ENCODE data around the gene FCHO2.

The FCHO2 gene

GRCh38 chr5:73030995-73031394 is 75.2 kb downstream of the FCHO2 start:
- DNase-seq (ENCODE audit: low read depth in 2 of 2), result no peak

DNA sequence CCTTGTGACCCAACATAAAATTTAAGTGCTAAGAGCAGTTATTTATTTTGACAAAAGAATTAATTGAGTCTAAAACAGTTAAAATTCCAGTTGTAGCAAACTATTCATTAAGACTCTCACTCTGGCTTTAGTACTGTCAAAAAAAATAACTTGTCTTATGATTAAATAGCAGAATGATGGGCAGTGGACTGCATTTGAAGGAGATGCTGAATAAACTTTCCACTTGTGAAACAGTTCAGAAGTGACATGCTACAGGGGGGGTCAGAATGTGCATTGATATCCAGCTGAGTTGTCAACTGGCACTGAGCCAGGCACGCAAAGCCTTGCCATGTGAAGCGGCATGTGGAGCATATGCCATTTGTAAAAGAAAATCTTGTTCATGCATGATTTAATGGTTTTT is 76.0 kb downstream of the FCHO2 start:
- no peak for DNase-seq (ENCODE audit: low read depth in 2 of 2)

DNA sequence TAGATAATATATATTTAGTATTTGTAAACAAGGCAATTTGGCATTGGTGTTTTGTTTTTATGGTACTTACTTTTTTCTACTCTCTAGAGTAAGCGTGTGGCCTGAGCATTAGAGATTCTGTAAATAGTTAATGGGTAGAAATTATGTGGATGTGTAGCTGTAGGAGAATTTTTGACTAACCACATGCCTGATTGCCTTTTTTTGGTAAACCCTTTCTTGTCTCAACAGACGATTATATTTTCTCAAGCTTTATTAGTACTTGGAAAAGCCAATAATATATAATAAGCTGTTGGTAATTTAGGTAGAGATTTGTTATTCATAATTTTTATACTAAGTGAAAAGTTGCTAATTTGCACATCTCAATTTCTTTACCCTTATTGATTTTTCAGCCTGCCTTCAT is 76.8 kb downstream of the FCHO2 start:
- DNase-seq (ENCODE audit: low read depth in 2 of 2), result no peak

DNA sequence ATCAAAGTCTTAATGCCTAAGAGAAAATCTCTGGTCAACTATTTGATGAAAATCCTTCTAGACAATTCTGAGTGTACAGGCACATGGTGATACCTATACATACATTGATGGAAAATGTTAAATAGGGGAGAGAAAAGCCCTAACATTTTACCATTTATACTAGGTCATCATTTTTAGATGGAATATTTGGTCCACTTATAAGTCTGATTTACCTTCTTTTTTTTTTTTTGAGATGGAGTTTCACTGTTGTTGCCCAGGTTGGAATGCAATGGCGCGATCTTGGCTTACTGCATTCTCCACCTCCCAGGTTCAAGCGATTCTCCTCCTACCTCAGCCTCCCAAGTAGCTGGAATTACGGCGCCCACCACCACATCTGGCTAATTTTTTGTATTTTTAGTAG is 81.7 kb downstream of the FCHO2 start:
- no peak for DNase-seq (ENCODE audit: low read depth in 2 of 2)

DNA sequence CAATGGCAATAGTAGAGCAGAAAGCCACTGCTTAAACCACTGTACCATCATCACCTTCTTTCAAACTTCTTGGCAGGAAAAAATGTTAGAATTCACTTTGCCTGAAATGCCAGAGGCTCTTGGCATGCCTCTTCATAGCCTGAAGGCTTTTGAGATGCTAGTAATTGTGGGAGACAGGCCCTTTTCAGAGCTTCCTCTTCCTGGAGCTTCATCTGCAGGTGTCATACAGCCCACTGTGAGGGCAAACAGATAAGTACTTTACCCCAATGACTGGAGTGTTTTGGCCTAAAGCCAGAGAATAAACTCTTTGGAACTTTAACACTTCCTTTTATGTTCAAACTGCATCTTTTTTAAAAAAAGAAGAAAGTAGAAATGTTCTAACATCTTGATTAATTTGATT is 83.2 kb downstream of the FCHO2 start:
- DNase-seq (ENCODE audit: low read depth in 2 of 2), result no peak

DNA sequence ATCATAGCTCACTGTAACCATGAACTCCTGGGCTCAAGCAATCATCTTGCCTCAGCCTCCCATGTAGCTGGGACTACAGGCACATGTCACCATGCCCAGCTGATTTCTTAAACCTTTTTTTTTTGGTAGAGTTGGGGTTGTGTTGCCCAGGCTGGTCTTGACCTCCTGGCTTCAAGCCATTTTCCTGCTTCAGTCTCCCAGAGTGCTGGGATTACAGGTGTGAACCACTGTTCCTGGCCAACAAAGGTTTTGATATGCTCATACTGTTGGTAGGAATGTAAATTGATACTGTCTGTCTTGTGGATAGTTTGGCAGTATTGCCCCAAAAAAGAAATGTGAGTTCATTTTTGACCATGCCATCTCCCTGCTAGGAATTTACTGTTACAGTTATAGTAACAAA is 87.2 kb downstream of the FCHO2 start:
- no peak for DNase-seq (ENCODE audit: low read depth in 2 of 2)

- DNase-seq (ENCODE audit: low read depth in 2 of 2), result no peak
These were observed 88.7 kb downstream of the FCHO2 start for GRCh38 chr5:73044546-73044945.

DNA sequence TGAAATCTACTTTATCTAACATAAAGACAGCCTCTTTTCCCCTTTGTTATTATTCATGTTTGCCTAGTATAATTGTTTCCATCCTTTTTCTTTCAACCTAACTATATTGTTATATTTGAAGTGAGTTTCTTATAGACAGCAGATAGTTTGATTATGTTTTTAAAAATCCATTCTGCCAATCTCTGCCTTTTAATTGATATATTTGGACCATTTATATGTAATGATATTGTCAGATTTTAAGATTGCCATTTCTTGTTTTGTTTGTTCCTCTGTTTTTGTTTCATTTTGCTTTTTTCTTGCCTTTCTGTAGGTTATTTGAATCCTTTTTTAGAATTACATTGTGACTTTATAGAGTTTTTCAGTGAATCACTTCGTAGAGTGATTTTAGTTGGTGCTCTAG is 89.8 kb downstream of the FCHO2 start:
- DNase-seq (ENCODE audit: low read depth in 2 of 2), result no peak

GRCh38 chr5:73061593-73061992 is 105.8 kb downstream of the FCHO2 start:
- no peak for DNase-seq (ENCODE audit: low read depth in 2 of 2)

DNA sequence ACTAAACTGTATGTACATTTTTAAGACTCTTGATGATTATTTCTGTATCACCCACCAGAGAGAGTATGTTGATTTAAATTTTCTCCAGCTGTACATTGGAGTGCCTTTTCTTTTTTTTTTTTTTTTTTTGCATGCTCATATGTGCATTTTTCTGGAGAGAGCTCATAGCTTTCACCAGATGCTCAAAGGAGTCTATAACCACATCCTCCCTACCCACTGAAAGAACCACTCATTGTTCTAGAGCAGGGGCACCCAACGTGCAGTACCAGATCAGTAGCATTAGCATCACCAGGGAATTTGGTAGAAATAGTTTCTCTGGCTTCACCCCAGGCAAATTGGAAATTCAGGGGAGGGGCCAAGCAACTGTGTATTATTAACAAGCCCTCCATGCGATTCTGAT is 110.6 kb downstream of the FCHO2 start:
- DNase-seq (ENCODE audit: low read depth in 2 of 2), result no peak

DNA sequence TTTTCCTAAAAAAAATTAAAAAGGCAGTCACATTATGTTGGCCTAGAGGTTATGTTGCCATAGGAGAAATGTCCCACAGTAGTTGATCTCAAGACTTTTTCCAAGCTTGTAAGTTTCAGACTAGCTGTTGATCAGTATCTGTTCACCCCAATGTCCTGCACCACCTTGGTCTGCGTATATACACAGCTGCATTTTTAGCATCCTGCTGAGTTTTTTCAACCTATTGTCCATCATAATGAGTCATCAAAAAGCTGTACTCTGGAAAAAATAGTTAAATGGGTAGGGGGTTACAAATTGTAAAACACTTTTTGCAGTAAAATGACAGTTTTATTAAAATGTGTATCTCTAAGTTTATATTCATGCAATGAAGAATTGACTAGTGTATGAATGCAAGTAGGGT is 111.4 kb downstream of the FCHO2 start:
- no peak for DNase-seq (ENCODE audit: low read depth in 2 of 2)

DNA sequence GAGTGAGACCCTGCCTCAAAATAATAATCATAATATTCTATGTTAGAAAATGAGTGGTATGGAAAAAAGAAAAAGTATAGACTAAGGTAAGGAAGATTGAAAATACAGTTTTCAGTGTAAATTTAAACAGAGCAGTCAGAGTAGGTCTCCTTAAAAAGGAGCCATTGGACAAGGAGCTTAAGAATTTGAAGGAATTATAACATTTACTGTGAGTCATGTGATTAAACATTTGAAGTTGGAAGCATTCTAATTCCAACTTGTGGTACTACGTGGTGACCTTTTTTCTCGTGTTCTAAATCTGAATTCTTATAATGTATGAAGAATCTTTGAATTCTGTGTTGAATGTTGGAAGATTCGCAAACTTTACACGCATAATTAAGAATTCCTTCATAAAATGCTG is 125.3 kb downstream of the FCHO2 start:
- DNase-seq (ENCODE audit: low read depth in 2 of 2), result no peak

- DNase-seq (ENCODE audit: low read depth in 2 of 2), result no peak
These were observed 132.2 kb downstream of the FCHO2 start for GRCh38 chr5:73088026-73088425.

GRCh38 chr5:73093943-73094342 is 138.1 kb downstream of the FCHO2 start:
- DNase-seq (ENCODE audit: low read depth in 2 of 2), result peak in 1 of 2 donors; percentile 4

DNA sequence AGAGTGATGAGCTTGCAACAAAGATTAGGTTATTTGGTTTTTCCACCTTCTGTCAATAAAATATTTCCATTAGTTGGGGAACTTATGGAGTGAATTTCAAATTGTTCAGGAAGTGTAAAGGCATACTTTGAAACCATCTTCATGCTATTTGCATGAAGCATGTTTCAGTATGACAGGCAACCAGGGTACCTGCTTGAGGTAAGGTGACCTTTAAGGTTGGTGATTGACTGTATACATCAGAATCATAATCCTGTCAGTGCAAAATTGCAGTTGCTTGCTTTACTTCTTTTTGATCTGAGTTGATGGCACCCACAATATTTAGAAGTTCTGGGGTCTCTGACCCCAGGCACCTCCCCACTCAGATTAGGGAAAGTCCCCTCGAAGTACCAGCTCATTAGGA is 138.6 kb downstream of the FCHO2 start:
- DNase-seq (ENCODE audit: low read depth in 2 of 2), result no peak

- DNase-seq (ENCODE audit: low read depth in 2 of 2), result no peak
These were observed 139.9 kb downstream of the FCHO2 start for GRCh38 chr5:73095564-73096238.

GRCh38 chr5:73096239-73096575 is 140.4 kb downstream of the FCHO2 start:
- DNase-seq (ENCODE audit: low read depth in 2 of 2), result no peak

DNA sequence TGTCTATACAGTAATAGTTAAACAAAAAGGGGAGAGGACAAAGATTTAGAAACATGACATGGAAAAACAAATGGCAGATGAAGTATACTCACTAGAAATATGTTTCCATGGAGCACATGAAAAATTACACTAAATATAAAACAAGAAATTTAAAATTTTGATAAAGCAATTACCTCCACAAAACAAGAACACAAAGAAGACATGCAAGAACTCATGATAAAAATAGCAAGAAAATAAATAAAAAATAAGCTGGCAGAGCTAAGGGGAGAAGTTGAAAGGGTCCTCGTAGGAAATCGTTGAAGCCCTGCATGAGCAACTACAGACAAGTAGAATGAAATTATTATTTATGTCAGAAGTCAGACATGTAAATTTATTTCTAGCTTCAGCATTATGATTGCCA is 141.9 kb downstream of the FCHO2 start:
- DNase-seq (ENCODE audit: low read depth in 2 of 2), result no peak

- no peak for DNase-seq (ENCODE audit: low read depth in 2 of 2)
These were observed 144.3 kb downstream of the FCHO2 start for GRCh38 chr5:73100109-73100508.

DNA sequence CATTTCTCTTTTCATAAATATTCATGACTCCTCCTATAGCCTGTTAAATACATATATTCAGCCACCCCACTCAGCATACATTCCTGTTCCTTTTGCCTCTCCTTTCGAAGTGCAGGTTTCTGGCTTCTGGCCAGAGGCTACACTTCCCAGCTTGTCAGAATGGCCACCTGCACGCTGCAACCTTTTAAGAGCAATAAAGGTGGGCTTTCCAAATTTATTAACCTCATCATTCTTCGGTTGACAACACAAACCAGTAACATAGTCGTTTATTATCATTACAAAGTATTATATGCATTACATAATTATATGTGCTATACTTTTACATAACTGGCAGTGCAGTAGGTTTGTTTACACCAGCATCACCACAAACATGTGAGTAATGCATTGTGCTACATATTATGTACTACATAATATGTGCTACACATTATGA is 148.0 kb downstream of the FCHO2 start:
- no peak for DNase-seq (ENCODE audit: low read depth in 2 of 2)

DNA sequence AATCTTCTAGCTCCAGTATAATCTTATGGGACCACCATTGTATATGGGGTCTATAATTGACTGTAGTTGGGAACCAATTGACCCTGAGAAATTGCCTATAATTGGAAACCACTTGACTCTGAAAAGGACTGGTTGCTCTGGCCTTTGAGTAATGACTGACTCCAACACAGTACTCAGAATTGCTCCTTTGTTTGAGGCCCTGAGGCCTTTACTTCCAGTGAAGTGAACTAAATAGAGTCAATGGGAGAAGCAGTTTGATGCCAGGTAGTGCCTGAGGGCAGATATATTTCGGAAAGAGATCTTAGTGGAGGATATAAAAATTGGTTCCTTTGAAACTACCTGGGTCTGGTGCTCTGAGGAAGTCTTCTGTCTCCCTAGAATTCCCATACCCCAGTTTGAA is 148.5 kb downstream of the FCHO2 start:
- DNase-seq (ENCODE audit: low read depth in 2 of 2), result no peak

DNA sequence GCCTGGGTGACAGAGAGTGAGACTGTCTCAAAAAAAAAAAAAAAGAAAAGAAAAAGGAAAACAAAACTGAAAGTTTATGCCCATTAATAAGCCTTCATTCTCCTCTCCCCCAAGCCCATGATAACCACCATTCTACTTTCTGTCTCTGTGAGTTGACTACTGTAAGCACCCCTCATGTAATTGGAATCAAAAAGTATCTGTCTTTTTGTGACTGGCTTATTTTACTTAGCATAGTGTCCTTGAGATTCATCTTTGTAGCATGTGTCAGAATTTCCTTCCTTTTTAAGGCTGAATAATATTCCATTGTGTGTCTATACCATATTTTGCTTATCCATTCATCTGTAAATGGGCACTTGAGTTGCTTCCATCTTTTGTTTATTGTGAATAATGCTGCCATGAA is 150.5 kb downstream of the FCHO2 start:
- DNase-seq (ENCODE audit: low read depth in 2 of 2), result no peak

- DNase-seq (ENCODE audit: low read depth in 2 of 2), result no peak
These were observed 154.3 kb downstream of the FCHO2 start for GRCh38 chr5:73110190-73110589.

- DNase-seq (ENCODE audit: low read depth in 2 of 2), result no peak
These were observed 155.7 kb downstream of the FCHO2 start for GRCh38 chr5:73111536-73111935.

- DNase-seq (ENCODE audit: low read depth in 2 of 2), result no peak
These were observed 156.5 kb downstream of the FCHO2 start for GRCh38 chr5:73112359-73112758.

Measured in stimulated activated CD4-positive, alpha-beta T cell treated with anti-CD3 and anti-CD28 coated beads, Interleukin-4, amount 100 ng/mL, for 48 hours (primary cell).